Thyroid gland (tissue), 4 donors: ENCODE data around the gene PGGHG.
"Not testable (repeated sequence)": the region's sequence is repeated elsewhere in the genome, so short reads cannot be mapped to it uniquely, and the experiment has no call there.

Experiments used
- POLR2A ChIP-seq, 2 donors: fragments of 450-650 bp; IDR thresholded peaks; one replicate each; pipeline ENCODE4 v1.6.1; 2017; ENCODE audit warnings: antibody characterized with exemption in 2 of 2, mild to moderate bottlenecking in 2 of 2, moderate library complexity in 1 of 2
- TF ChIP-seq, protein P1 (sequence below), 6 experiments: fragments of 200-600 bp in 3 of 6; fragments of 450-650 bp in 3 of 6; sonication (generic) in 3 of 6; IDR thresholded peaks; one replicate each; pipeline ENCODE4 v1.5.1; 2016 to 2019; ENCODE audit warnings: antibody characterized with exemption in 6 of 6, mild to moderate bottlenecking in 2 of 6, inconsistent platforms in 1 of 6, moderate library complexity in 1 of 6

DNA sequence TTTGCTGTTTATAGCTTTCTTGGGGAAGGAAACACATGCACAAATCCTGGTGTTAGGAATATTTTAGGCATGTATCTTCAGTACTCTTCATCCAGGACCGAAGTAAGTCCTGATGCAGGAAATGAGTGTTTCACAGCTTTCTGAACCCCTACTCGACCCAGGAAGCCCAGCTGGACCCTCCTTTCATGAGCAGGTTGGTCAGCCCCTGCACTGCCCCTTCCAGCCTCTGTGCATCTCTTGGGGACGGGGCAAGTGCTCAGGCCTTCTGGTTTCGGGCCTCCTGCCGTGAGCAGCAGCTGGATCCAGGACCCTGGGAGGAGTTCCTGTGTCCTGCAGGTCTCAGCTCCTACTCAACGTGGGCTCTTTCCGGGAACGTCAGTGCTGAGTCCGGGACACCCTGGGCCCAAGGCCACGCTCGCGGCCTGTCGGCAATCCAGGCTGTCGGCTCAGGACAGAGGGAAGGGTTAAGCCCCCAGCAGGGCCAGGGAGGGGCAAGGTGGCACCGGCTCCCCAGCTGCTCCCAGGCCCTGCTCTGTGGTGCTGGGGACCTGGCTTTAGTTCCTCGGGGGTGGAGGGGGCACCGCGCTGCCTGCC lies 21.1 kb downstream of the PGGHG start:
- TF ChIP-seq, protein P1, sequence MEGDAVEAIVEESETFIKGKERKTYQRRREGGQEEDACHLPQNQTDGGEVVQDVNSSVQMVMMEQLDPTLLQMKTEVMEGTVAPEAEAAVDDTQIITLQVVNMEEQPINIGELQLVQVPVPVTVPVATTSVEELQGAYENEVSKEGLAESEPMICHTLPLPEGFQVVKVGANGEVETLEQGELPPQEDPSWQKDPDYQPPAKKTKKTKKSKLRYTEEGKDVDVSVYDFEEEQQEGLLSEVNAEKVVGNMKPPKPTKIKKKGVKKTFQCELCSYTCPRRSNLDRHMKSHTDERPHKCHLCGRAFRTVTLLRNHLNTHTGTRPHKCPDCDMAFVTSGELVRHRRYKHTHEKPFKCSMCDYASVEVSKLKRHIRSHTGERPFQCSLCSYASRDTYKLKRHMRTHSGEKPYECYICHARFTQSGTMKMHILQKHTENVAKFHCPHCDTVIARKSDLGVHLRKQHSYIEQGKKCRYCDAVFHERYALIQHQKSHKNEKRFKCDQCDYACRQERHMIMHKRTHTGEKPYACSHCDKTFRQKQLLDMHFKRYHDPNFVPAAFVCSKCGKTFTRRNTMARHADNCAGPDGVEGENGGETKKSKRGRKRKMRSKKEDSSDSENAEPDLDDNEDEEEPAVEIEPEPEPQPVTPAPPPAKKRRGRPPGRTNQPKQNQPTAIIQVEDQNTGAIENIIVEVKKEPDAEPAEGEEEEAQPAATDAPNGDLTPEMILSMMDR (IDR thresholded peaks at IDR 0.05), result not testable (repeated sequence)
- not testable (repeated sequence) for TF ChIP-seq POLR2A (IDR thresholded peaks at IDR 0.05)
